Tibial nerve (tissue), 4 donors: ENCODE data around the gene GIMAP5. TPM values are rescaled to one million over a fixed set of nuclear protein-coding genes. Genes with fewer than 3 reads are reported as not detected.

Experiments used
- DNase-seq, 2 donors: peaks; one replicate each; pipeline ENCODE4 v3.0.0-alpha.2; 2019; ENCODE audit warnings: low spot score in 2 of 2
- H3K27ac ChIP-seq, 4 donors: fragments of 200-600 bp; sonication (generic) in 3 of 4; one replicate each; pipeline ENCODE4 v1.5.1; 2017 to 2019; ENCODE audit warnings: mild to moderate bottlenecking in 1 of 4
- H3K27me3 ChIP-seq, 2 donors: fragments of 200-600 bp; sonication (generic) in 1 of 2; one replicate each; pipeline versions ENCODE4 v1.5.1 to v1.6.0; 2017 to 2019
- H3K36me3 ChIP-seq, 3 donors: fragments of 200-600 bp; sonication (generic); one replicate each; pipeline ENCODE4 v1.5.1; 2018 to 2019
- H3K4me1 ChIP-seq, 4 donors: fragments of 200-600 bp; sonication (generic) in 3 of 4; one replicate each; pipeline ENCODE4 v1.5.1; 2017 to 2019
- H3K4me3 ChIP-seq, 4 donors: fragments of 200-600 bp; sonication (generic) in 3 of 4; one replicate each; pipeline ENCODE4 v1.5.1; 2017 to 2019; ENCODE audit warnings: mild to moderate bottlenecking in 1 of 4, moderate library complexity in 1 of 4
- H3K9me3 ChIP-seq, 4 donors: fragments of 200-600 bp; sonication (generic) in 3 of 4; one replicate each; pipeline ENCODE4 v1.5.1; 2017 to 2019
- CTCF ChIP-seq, 5 experiments: fragments of 200-600 bp in 3 of 5; fragments of 450-650 bp in 2 of 5; sonication (generic) in 3 of 5; IDR thresholded peaks; one replicate each; pipeline ENCODE4 v1.5.1; 2016 to 2019; ENCODE audit warnings: antibody characterized with exemption in 5 of 5, mild to moderate bottlenecking in 3 of 5, moderate library complexity in 2 of 5
- EP300 ChIP-seq, 2 donors: sonication (generic); formaldehyde crosslinking; IDR thresholded peaks; one replicate each; pipeline ENCODE4 v1.6.1; 2017; ENCODE audit warnings: antibody characterized with exemption in 2 of 2, mild to moderate bottlenecking in 1 of 2
- POLR2A ChIP-seq, 2 donors: fragments of 450-650 bp; IDR thresholded peaks; one replicate each; pipeline ENCODE4 v1.6.1; 2017; ENCODE audit warnings: antibody characterized with exemption in 2 of 2, mild to moderate bottlenecking in 2 of 2, moderate library complexity in 2 of 2
- WGBS, 2 donors: methylation state at CpG; one replicate each; pipeline ENCODE4 v1.1.5; 2018; 5-methylcytosine and 5-hydroxymethylcytosine counted together
- total RNA-seq, 4 donors: library from RNA; depleted of rRNA; stranded (reverse); fragments of >200 nt; gene quantifications; one replicate each; pipeline ENCODE4 v1.1.0, GENCODE V29; 2016

The GIMAP5 gene
- total RNA-seq, 4 donors from 2014 or later, result 22.0 to 36.7 (median 33.4) TPM

DNA sequence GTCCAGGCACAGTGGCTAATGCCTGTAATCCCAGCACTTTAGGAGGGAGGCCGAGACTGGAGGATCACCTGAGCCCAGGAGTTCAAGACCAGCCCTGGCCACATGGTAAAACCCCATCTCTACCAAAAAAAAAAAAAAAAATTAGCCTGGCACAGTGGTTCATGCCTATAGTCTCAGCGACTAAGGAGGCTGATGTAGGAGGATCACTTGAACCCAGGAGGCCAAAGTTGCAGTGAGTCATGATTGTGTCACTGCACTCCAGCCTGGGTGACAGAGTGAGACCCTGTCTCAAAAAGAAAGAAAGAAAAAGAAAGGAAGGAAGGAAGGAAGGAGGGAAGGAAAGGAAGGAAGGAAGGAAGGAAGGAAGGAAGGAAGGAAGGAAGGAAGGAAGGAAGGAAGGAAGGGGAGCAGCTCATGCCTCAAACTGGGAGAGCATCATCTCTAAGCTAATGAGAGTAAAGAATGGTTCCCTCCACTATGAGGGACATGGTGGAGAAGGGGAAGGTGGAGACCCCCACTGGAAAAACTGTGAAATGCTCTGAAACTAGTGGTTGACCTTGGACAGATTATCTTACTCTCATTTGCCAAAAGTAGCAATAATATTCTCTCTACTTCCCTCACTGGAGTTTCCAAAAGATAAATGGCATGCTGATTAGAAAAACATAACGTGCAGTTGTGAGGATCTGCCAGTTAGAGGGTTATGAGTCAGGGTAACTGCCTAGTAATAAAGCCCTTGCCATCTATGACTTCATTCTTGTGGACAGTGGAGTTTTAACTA is 16.8 kb downstream of the GIMAP5 start:
- 27 to 39% methylated on average over 3 of the region's 3 CpGs for WGBS, 2 donors
- no peak for TF ChIP-seq POLR2A (IDR thresholded peaks at IDR 0.05)
- no peak for TF ChIP-seq CTCF (IDR thresholded peaks at IDR 0.05)
- no peak for TF ChIP-seq EP300 (IDR thresholded peaks at IDR 0.05)
- Histone ChIP-seq H3K4me3 (no peak overlapping the region), H3K9me3 (no peaks in the 10 kb centered on the region), H3K36me3 (no peaks in the 10 kb centered on the region), H3K27me3 (no peaks in the 10 kb centered on the region), H3K4me1 (peaks cover 0 to 3% (median 0%) of the 10 kb centered on the region in 4 donors), H3K27ac (no peak overlapping the region)
- DNase-seq, result no peak

DNA sequence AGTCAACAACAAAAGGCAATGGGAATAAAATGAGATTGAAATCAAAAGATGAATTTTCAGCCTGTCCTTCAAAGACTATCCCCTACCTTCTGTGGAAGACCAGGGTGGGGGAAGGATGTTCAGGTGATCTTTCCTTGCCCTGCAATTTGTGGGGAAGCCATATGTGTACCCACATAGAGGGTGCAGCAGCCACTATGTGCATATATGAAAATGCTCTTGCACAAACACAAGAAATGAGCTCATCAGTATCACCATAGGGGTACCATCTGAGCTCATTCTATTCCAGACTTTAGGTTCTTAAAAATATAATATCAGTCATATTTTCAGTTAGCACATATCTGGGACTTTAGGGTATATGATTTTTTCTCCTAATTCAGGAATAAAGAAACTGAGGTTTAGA is 17.7 kb downstream of the GIMAP5 start:
- Histone ChIP-seq H3K27ac (no peak overlapping the region), H3K27me3 (no peaks in the 10 kb centered on the region)
- no peak for TF ChIP-seq CTCF (IDR thresholded peaks at IDR 0.05)
- TF ChIP-seq POLR2A (IDR thresholded peaks at IDR 0.05), result no peak

DNA sequence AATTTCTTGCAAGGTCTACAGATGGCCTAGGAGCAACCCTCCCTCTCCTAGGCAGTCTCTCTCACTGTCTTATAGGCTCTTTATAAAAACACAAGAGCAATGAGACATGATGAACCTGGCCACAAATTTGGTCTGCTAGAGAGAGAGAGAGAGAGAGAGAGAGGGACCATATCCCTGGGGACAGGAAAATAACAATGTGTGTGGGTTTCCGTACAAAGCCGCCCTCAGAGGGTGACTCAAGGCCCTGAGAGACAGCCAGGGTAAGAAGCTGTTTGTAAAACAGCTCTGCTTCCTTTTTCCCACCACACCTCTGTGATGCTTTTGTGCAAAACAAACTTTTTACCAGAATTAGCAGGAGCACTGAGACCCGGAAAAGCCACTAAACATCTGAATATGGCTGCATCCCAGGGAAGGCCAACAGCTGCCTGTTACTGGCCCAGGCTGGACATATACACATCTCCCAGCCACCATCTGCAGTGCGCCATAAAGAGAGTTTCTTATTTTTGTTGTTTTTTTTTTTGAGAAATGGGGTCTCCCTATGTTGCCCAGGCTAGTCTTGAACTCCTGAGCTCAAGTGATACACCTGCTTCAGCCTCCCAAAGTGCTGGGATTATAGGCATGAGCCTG is 18.4 kb downstream of the GIMAP5 start:
- TF ChIP-seq CTCF (IDR thresholded peaks at IDR 0.05) (peak in 1 of 5 experiments; percentile 35), POLR2A (IDR thresholded peaks at IDR 0.05) (no peak), EP300 (IDR thresholded peaks at IDR 0.05) (no peak)
- Histone ChIP-seq H3K27ac (peak overlapping the region in 2 of 4 donors; percentile 24 to 29), H3K4me1 (peaks cover 0 to 3% (median 0%) of the 10 kb centered on the region in 4 donors), H3K9me3 (no peaks in the 10 kb centered on the region), H3K27me3 (no peaks in the 10 kb centered on the region), H3K36me3 (no peaks in the 10 kb centered on the region), H3K4me3 (no peak overlapping the region)
- DNase-seq, result no peak
- 50 to 70% methylated on average over 4 of the region's 4 CpGs for WGBS, 2 donors

More for the DNA sequence above, 17.7 kb downstream of the GIMAP5 start:
- Histone ChIP-seq H3K9me3 (no peaks in the 10 kb centered on the region), H3K36me3 (no peaks in the 10 kb centered on the region), H3K4me3 (no peak overlapping the region), H3K4me1 (peaks cover 0 to 3% (median 0%) of the 10 kb centered on the region in 4 donors)
- no peak for DNase-seq

- Histone ChIP-seq H3K27ac (peak overlapping the region in 2 of 4 donors; percentile 24 to 29), H3K4me3 (no peak overlapping the region), H3K9me3 (no peaks in the 10 kb centered on the region), H3K4me1 (peaks cover 0 to 3% (median 0%) of the 10 kb centered on the region in 4 donors), H3K36me3 (no peaks in the 10 kb centered on the region), H3K27me3 (no peaks in the 10 kb centered on the region)
- DNase-seq, result no peak
- TF ChIP-seq CTCF (IDR thresholded peaks at IDR 0.05) (no peak), EP300 (IDR thresholded peaks at IDR 0.05) (no peak), POLR2A (IDR thresholded peaks at IDR 0.05) (no peak)
- 73 to 77% methylated on average over 3 of the region's 3 CpGs for WGBS, 2 donors
Measured at GRCh38 chr7:150756166-150756565, 18.9 kb downstream of the GIMAP5 start.

GRCh38 chr7:150756858-150757257 is 19.6 kb downstream of the GIMAP5 start:
- DNase-seq, result no peak
- TF ChIP-seq CTCF (IDR thresholded peaks at IDR 0.05) (peak in 4 of 5 experiments; percentile 14 to 35 (median 30)), POLR2A (IDR thresholded peaks at IDR 0.05) (no peak)
- H3K27me3 ChIP-seq, result no peaks in the 10 kb centered on the region
- 35 to 38% methylated on average over 1 of the region's 1 CpG for WGBS, 2 donors
- H3K4me1 ChIP-seq, result peaks cover 0 to 3% (median 0%) of the 10 kb centered on the region in 4 donors
- no peaks in the 10 kb centered on the region for H3K9me3 ChIP-seq
- no peaks in the 10 kb centered on the region for H3K36me3 ChIP-seq
- H3K4me3 ChIP-seq, result no peak overlapping the region
- no peak overlapping the region for H3K27ac ChIP-seq
